Activated gamma-delta T cell (primary cell): Measurements from ENCODE around the gene UTP25.
"Not testable (repeated sequence)": the region's sequence is repeated elsewhere in the genome, so short reads cannot be mapped to it uniquely, and the experiment has no call there.

Experiments used
- DNase-seq: peaks from one replicate; lab custom pipeline; 2025; lab: John Stamatoyannopoulos, UW

UTP25 gene

GRCh38 chr1:209895709-209896108 lies 67.9 kb downstream of the UTP25 start:
- DNase-seq, result no peak

GRCh38 chr1:209896346-209896745 lies 68.6 kb downstream of the UTP25 start:
- DNase-seq, result no peak

GRCh38 chr1:209898271-209898670 lies 70.5 kb downstream of the UTP25 start:
- DNase-seq, result not testable (repeated sequence)

- DNase-seq, result not testable (repeated sequence)
Observed at GRCh38 chr1:209898851-209899250, 71.1 kb downstream of the UTP25 start.

- no peak for DNase-seq
Observed at GRCh38 chr1:209899948-209900347, 72.2 kb downstream of the UTP25 start.

- DNase-seq, result no peak
Observed at GRCh38 chr1:209900734-209901133, 73.0 kb downstream of the UTP25 start.

GRCh38 chr1:209901211-209901610 lies 73.4 kb downstream of the UTP25 start:
- no peak for DNase-seq

- not testable (repeated sequence) for DNase-seq
Observed at GRCh38 chr1:209904774-209905173, 77.0 kb downstream of the UTP25 start.
